ENCODE results near the gene OR6C75. TPM values are rescaled to one million over a fixed set of nuclear protein-coding genes. Genes with fewer than 3 reads are reported as not detected.
"Not testable (repeated sequence)": the region's sequence is repeated elsewhere in the genome, so short reads cannot be mapped to it uniquely, and the experiment has no call there.

Gene OR6C75
- total RNA-seq: not detected in 2 replicates

DNA sequence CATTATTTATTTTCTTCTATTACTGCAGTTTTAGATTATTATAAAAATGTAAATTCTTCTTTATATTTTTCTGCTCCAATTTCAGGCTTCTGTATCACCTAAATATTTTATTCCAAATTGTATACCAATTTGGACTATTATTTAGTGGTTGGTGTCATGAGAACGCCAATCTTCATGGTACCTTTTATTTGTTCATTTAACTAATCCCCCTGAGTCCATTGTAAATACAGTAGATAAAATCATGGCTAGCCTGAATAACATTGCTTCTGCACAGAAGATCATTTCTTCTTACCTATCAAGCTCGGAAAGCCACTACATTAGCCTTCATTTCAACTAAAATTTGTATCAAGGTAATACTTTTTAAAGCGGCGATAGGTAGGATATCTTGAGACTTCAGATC, at the start of gene OR6C75:
OR6C75 (plus strand) TSS at position 301 of the 400 bp plus-strand sequence. CDS start 2,136 bp downstream, outside the sequence.
- DNase-seq (ENCODE audit: low read depth in 2 of 2): no peak

DNA sequence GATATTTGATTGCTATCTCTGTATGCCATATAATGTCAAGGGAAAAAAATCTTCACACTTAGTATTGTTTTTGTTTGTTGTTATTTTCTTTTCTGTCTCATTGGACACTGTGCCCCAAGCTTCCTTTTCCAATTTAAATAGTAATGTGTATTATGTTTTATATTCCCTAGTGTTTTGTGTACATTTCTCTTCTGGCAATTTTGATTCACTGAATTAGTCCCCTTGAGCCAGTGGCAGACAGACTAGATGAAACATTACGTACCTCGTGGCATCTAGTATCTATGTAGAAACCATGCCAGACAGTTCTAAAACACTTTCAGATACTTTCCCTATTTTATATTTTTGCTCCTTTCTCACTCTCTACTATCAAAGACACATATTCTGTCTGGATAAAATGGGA, 48.7 kb upstream of the OR6C75 start, which contains the start of gene OR6C1:
OR6C1 (plus strand) TSS at position 301 of the 400 bp plus-strand sequence. CDS start 6,257 bp downstream, outside the sequence.
- DNase-seq (ENCODE audit: low read depth in 2 of 2): no peak

DNA sequence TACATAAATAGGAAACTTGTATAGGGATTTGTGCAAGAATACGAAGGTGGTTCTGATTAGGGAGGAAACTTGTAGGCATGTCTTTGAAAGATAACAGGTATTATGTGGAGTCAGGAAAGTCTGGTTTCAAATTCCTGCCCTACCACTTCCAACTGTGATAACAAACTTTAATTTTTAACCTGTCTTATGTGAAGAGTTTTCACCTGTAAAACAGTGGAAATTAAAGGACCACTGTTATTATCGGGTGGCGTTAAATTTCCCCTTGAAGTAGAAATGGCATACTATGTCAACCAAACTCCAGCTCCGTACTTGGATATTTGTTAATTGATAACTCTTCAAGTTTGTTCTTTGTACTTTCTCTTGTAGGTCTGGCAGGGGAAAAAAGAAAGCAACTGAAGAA, 42.6 kb upstream of the OR6C75 start:
- DNase-seq (ENCODE audit: low read depth in 2 of 2): no peak

DNA sequence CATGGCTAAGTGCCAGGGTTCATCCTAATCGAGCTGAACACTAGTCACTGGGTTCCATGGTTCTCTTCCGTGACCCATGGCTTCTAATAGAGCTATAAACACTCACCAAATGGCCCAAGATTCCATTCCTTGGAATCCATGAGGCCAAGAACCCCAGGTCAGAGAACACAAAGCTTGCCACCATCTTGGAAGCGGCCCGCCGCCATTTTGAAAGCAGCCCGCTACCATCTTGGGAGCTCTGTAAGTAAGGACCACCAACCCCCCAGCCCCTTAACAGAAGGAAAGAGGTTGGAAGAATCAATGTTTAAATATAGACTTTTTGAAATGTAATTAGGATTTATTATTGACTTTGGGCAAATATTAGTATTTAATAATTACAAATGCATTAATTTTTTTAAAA, 37.0 kb upstream of the OR6C75 start:
- not testable (repeated sequence) for DNase-seq (ENCODE audit: low read depth in 2 of 2)

DNA sequence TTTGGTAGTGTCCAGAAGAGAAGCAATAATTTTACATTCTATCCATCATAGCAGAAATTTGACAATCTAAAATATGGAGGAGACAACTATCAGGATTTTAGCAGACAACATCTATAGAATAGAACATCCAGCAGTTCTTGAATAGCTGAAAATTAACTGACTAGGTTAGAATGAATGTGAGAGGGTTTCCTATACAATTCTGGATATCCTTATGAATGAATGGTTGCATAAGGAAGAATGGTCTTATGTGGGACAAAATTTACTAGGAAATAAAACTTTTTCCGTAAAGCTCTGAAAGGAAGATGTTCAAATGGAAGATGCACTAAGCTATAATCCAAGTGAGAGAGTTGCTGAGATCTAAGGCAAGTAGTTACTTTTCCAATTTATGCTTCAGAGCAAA, 32.3 kb upstream of the OR6C75 start, which contains the start of gene OR6C3:
OR6C3 (plus strand) TSS at position 301 of the 400 bp plus-strand sequence. CDS start 955 bp downstream, outside the sequence.
- DNase-seq (ENCODE audit: low read depth in 2 of 2): no peak

DNA sequence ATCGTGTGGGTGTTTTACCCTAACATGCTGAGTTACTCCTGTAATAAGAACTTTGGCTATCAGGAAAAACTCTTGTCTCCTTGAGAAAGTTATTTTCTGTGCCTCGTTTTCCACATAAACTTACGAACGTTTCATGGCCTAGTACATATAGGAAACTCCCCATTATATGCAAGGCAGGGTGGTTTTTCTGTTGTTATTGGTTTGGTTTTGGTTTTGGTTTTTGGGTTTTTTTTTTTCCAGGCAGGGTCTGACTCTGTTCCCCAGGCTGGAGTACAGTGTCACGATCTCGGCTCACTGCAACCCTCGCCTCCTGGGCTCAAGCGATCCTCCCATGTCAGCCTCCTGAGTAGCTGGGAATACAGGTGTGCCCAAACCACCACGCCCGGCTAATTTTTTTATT, 26.8 kb upstream of the OR6C75 start:
- DNase-seq (ENCODE audit: low read depth in 2 of 2): no peak

DNA sequence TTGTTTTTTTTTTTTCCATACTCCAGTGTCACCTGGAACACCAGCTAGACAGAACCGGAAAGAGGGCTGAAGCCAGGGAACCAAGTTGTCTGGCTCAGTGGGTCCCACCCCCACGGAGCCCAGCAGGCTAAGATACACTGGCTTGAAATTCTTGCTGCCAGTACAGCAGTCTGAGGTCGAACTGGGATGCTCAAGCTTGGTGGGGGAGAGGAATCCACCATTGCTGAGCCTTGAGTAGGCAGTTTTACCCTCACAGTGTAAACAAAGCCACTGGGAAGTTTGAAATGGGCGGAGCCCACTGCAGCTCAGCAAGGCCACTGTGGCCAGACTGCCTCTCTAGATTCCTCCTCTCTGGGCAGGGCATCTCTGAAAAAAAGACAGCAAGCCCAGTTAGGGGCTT, 7.4 kb upstream of the OR6C75 start:
- not testable (repeated sequence) for DNase-seq (ENCODE audit: low read depth in 2 of 2)

DNA sequence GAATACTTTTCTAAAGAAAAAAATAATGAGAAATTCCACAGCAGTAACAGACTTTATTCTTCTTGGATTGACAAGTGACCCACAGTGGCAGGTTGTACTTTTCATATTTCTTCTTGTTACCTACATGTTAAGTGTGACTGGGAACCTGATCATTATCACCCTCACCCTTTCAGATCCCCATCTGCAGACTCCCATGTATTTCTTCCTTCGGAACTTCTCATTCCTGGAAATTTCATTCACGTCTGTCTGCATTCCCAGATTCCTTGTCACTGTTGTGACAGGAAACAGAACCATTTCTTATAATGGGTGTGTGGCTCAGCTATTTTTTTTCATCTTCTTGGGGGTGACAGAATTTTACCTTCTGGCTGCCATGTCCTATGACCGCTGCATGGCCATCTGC, 2.3 kb downstream of the OR6C75 start:
- DNase-seq (ENCODE audit: low read depth in 2 of 2): no peak

DNA sequence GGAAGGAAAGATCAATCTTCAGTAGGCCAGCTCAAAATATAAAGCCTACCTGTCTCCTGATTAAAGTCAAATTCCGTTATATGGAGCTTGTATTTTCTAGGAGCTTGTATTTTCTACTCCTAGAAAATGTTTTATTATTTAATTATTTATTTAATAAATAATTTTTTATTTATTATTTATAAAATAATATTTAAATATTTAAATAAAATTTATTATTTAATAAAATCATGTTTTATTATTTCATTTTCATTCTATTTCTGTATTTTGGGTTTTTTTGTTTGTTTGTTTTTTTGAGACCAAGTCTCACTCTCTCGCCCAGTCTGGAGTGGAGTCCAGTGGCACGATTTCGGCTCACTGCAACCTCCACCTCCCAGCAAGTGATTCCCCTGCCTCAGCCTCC, 9.7 kb downstream of the OR6C75 start:
- no peak for DNase-seq (ENCODE audit: low read depth in 2 of 2)

DNA sequence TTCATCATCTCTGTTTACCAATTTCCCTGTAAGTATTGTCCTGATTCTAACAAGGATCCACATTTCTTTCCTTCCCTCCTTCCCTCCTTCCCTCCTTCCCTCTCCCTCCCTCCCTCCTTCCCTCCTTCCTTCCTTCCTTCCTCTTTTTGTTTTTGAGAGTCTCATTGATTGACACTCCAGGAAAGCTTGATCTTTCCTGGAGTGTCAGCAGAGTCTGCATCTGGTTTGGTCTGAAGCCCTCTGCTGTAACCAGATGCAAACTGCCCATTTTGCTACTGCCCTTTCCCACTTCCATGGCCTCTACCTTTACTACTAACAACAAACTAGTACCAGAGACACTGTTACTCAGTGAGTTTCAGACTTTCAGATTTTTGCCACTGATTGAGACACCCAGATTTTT, 23.1 kb downstream of the OR6C75 start:
- no peak for DNase-seq (ENCODE audit: low read depth in 2 of 2)

DNA sequence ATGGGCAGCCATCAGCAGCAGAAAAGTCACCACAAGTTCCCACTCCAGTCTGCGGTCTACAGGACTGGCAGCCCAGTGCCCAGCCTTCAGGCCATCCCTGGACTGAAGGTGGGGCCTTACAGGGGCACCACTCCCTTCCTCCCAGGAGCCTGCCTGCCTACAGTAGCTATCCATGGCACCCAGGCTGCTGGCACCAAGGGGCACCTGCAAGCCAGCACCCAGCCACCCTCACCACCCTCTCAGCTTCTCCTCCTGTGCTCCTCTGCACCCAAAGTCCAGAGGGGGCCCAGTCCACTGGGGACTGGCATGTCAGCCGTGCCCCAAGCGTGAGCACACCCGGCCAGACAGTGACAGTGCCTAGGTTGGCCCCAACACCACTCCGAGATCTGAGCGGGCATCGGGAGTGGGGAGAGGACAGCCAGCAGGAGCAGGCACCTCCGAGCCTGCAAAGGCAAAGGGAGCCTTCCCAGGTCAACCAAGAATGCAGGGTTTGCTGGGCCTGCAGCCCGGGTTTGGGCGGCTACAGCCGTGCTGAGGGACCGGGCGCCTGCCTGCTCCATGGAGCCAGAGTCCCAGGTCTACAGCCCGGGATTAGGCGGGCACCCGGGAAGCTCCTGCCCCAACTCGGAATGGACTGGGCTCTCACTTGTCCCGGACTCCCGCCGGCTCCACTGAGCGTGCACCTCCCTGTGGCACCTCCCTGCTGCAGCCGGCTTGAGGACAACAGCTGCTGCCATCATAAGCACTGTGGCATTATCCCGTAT, 29.4 kb downstream of the OR6C75 start:
- DNase-seq (ENCODE audit: low read depth in 2 of 2): no peak

DNA sequence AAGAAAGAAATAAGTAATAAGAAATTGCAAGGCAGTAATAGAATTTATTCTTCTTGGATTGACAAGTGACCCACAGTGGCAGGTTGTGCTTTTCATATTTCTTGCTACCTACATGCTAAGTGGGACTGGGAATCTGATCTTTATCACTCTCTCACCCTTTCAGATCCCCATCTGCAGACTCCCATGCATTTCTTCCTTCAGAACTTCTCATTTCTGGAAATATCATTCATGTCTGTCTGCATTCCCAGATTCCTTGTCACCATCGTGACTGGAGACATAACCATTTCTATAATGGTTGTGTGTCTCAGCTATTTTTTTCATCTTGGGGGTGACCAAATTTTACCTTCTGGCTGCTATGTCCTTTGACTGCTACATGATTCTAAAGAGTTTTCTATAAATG, 33.6 kb downstream of the OR6C75 start:
- no peak for DNase-seq (ENCODE audit: low read depth in 2 of 2)

DNA sequence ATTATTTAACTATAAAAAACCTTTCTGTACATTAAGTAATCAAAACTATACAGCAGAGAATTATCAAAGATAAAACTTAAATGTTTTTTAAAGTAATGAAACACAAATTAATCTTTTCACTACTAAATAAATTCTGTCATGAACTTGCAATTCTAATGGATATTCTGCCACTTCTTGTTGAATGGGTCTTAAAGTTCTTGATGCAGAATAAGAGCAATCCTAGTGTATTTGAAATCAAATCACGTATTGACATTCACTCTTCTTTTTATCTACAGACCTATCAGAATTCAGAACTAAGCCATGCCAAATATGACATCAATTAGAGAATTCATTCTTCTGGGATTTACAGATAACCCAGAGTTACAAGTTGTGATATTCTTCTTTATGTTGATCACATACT, 37.5 kb downstream of the OR6C75 start, which contains the start of gene OR6C65:
OR6C65 (plus strand) TSS at position 301 of the 400 bp plus-strand sequence; CDS start at position 301, 0 bp downstream.
- DNase-seq (ENCODE audit: low read depth in 2 of 2): no peak

DNA sequence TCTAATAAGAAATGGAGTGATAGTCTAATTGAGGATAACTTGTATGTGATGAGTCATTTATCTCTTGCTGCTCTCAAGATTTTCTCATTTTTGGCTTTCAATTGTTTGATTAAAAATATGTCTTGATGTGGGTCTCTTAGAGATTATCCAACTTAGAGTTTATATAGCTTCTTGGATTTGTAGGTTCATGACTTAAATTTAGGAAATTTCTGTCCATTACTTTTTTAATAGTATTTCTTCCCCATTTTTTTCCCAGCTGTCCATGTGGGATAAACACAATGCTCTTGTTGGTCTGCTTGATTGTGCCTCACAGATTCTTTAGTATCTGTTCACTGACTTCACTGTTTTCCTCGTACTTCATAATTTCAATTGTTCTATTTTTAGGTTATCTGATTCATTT, 45.1 kb downstream of the OR6C75 start:
- no peak for DNase-seq (ENCODE audit: low read depth in 2 of 2)

DNA sequence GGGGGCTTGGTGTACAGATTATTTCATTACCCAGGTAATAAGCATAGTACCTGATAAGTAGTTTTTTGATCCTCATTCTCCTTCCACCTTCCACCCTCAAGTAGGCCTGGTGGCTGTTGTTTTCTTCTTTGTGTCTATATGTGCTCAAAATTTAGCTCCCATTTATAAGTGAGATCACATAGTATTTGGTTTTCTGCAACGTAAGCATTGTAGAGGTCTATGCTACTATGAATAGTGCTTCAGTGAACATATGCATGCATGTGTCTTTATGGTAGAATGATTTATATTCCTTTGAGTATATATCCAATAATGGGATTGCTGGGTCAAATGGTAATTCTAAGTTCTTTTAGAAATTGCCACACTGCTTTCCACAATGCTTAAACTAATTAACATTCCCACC, 46.4 kb downstream of the OR6C75 start:
- DNase-seq (ENCODE audit: low read depth in 2 of 2): not testable (repeated sequence)

DNA sequence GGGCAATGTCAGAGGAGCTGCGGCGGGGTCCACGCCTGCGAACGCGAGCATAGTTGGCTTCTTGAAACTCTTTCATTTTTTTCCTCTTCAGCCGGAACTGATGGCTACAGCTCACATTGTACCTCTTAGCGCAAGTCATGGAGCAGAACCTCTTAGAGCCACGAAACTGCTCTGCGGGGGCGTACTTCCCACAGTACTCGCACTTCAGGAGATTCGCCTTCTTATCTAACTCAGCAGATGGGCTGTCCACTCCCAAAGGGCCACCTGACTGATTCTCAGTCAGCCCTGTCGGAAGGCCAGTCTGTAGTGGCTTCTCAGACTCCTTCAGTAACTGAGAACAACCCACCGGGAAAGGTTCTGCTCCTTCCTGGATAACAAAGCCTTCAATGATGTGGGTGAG, 49.4 kb downstream of the OR6C75 start:
- DNase-seq (ENCODE audit: low read depth in 2 of 2): not testable (repeated sequence)

DNA sequence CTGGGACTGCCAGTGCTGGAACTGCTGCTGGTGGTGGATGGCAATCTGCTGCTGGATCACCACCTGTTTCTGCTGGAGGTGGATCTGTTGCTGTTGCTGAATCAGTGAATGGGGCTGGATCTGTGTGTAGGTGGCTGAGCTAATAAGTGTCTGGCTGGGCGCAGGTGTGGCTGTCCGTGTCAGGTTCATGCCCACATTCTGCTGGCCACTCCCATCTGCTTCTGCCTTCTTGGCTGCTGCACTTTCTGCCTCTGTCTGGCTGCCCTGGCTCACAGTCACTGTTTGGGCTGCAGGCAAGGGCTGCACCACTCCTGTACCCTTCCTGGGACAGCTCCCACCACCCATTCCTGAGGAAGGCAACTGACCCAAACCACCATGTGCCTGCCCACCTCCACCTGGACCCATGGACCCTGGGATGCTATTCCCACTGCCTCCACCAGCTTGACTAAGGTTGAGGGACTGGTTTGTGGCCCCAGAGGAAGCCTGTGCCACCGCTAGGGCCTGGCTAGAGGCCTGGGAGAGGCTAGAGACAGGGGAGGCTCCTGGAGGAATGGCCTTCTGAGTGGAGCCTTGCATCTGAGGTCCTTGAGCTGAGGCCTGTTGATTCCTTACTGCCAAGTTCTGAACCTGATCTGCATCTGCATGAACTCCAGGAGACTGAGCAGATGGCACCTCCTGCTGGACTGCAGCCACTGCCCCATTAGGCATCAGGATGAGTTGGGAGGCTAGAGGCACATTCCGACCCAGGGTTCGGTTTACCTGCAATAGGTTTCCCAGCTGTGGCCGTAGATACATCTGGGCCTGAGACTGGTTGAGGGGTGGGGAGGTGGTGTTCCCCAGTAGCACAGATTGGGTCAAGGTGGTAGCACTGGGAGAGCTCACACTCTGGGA, 51.0 kb downstream of the OR6C75 start:
- not testable (repeated sequence) for DNase-seq (ENCODE audit: low read depth in 2 of 2)

DNA sequence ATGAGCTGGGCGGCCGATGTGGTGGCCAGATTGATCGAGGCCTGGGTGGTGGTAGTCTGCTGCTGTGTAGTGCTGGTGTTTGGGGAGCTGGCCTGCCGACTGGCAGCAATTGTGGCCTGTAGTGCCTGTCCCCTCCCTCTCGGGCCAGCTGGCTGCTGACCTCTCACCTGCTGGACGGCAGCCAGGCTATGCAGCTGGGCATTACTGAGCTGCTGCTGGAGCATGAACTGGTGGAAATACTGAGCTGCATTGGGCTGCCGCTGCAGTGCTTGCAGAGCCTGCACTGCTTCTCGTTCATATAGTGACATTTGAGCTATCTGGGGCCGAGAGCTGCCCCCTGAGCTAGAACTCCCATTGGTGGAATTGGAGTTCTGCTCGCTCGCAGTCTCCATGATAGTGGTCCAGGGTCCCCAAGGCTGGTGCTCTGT, 51.6 kb downstream of the OR6C75 start:
- DNase-seq (ENCODE audit: low read depth in 2 of 2): peak; percentile 4 to 25

DNA sequence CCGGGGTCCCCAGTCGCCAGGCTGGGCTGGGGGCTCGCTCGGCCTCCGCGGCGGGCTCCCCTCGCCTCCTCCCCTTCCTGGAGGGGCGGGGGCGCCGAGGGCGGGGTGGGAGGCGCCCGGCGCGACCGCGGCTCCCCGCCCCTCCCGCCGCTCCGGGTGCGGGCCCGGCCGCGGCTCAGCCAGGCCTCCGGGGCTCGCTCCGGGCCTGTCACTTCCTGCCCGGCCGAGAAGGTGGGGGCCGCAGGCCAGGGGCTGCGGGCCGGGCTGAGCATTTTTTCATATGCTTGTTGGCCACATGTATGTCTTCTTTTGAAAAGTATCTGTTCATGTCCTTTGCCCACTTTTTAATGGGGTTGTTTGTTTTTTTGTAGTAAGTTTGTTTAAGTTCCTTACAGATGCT, 52.1 kb downstream of the OR6C75 start:
- DNase-seq (ENCODE audit: low read depth in 2 of 2): not testable (repeated sequence)

DNA sequence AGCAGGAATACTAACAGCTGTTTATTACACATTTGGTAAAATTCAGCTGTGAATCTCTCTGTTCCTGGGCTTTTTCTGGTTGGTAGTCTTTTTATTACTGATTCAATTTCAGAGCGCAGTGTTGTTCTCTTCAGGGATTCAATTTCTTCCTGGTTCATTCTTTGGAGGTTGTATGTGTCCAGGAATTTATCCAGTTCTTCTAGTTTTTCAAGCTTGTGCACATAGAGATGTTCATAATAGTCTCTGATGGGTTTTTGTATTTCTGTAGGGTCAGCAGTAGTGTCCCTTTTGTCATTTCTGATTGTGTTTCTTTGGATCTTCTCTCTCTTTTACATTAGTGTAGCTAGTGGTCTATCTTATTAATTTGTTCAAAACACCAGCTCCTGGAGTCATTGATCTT, 54.2 kb downstream of the OR6C75 start:
- no peak for DNase-seq (ENCODE audit: low read depth in 2 of 2)
